Epidermal melanocyte (primary cell): ENCODE measurements around the gene G0S2.

ENCODE experiments used
- DNase-seq: peaks from one replicate; pipeline ENCODE4 v3.0.0; 2011; ENCODE audit warnings: low spot score; ENCODE audit not compliant: insufficient read length

The G0S2 gene, protein sequence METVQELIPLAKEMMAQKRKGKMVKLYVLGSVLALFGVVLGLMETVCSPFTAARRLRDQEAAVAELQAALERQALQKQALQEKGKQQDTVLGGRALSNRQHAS

DNA sequence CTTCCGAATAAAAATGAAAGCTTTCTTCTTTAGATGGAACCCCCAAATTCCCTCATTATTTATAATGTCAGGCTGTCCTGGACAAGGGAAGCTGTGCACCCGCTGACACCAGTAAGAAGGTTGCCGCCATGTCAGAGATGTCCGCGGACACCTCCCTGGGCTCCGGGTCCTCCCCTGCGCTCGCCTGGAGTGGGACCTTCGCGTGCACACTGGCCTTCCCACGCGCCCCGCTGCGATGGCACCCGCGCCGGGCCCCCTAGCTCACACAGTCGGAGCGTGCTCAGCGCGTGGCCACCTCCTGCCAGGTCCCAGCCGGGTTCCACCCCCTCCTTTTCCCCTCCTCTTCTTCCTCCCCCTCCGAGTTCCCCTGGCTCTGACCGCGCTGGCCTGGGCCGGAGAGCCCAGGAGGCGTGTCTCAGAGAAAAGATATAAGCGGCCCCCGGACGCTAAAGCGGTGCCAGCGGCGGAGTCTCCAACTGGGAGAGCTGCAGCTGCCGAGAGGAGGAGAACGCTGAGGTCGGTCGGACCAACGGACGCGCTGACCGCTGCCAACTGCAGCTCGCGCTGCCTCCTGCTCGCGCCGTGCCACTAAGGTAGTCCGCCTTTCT is at the start of gene G0S2:
Gene G0S2 (plus strand): TSS at position 456 of the 608 bp plus-strand sequence. CDS start 273 bp downstream, outside the sequence.
- no peak for DNase-seq

DNA sequence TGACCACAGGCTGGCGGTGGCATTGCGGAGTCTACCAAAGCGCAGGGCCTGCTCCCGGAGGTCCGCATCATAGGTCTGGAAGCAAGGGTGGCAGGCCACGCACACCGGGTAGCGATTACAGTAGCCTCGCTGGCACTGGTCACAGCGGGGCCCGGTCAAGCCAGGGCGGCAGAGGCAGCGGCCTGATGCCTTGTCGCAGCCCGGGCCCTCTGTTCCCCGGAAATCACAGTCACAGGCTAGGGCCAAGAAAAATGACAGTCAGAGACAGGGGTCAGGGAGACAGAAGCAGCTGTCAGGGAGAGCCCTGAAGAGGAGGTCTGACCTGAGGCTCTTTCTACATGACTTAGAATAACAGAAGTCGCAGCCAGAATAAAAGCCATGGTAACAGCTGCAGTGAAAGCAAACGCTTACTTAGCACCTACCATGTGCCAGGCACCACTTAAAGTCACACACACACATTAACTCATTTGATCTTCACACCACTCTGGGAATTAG is 49.4 kb upstream of the G0S2 start:
- DNase-seq, result no peak

DNA sequence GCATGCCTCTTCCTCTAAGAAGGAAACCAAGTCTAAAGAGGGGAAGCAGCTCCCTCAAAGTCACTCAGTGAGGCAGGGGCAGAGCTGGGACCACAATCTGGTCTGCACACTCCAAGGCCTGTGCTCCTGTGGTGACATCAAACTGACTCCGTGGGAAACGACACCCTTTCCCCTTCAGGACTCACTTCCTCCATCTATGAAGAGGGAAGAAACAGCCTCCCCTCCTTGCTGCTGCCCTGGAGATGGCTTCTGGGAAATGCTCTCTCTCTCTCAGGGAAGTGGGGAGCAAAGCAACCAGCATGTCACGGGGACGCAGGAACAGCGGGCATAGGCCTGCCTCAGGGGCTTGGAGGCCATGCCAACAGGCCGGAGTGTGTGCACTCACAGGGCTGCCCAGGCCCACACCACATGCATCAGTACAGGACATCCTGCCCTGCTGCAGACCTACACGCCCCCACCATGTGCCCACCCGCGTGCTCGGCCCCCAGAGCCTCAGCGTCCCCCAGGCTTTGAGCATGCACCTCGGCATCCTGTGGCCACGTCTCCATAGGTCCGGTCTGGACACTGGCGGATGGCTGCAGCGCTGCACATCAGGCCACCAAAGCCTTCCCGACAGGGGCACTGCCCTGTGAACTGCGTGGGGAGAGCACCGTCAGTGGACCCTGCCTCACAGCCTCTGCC is 48.7 kb upstream of the G0S2 start:
- DNase-seq, result no peak

DNA sequence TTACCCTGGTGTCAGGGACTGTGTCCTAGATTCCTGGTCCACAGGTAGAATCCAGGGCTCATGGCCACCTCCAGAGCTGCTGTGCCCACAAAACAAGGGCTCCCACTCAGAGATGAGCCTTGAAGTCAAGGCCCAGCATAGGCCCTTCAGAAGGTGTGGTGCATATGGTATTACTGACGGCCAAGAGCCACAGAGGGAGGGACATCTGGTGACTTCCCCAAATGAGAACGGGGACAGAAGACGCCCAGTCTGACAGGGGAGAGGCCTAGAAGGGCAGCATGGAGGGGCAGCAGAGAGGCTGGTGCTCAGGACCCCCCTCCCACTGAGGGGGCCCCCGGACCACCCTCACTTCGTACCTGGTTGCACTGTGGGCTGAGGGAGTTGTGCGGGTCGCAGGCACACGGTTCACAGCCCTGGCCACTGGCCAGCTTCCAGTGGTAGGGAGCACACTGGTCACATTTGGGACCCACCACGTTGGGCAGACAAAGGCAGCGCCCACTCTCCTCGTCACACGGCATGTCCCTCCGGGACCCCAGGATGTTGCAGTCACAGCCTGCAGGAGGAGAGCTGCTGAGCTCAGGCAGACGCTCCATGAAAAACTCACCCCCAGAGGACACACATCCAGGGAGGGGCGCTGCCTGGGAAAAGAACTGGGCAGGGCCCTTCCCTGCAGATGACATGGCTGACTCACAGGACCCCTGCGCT is 48.0 kb upstream of the G0S2 start:
- no peak for DNase-seq

DNA sequence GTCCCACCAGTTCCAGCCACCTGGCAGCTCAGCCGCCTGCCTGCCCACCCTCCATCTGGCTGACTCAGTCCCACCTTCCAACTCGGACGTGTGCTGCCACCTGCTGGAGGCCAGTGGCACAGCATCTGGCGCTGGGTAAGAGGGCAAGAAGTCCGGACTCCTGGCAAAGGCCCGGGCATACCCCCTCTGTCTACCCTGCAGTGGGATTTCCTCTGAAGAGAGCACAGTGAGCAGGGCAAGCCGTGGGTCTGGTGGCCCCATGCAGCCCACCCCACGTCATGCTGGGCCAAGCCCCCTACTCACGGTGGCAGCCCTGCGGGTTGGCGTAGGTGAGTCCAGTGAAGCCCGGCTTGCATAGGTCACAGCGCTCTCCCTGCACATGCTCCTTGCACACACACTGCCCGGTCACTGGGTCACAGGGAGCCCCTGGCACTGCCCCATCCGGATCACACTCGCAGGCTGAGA is 47.4 kb upstream of the G0S2 start:
- DNase-seq, result peak; percentile 50

DNA sequence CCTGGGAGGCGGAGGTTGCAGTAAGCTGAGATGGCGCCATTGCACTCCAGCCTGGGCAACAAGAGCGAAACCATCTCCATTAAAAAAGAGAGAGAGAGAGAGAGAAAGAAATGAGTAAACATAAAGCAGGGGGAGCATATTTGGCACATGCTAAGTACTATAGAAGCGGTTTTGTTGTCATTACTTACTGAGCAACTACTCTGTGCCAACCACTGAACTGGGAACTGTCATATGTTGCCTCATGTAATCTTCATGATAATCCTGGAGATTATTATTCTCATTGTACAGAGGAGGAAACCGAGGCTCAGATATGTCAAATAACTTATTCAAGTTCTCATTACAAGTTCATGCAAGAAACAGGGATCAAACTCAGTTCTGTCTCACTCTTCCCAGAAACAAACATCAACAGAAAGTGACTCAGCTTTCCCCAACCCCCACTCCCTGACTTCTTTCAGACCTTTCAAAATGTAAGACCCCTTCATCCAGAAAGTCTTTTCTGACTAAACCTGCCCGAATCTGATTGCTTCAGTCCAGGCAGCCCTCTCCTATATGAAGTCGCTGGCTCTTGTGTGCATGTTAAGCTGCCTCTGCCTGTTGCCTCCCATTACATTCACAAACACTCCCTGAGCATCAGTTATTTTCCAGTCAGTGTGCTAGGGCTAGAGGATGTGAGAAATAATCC is 46.5 kb upstream of the G0S2 start:
- DNase-seq, result no peak

DNA sequence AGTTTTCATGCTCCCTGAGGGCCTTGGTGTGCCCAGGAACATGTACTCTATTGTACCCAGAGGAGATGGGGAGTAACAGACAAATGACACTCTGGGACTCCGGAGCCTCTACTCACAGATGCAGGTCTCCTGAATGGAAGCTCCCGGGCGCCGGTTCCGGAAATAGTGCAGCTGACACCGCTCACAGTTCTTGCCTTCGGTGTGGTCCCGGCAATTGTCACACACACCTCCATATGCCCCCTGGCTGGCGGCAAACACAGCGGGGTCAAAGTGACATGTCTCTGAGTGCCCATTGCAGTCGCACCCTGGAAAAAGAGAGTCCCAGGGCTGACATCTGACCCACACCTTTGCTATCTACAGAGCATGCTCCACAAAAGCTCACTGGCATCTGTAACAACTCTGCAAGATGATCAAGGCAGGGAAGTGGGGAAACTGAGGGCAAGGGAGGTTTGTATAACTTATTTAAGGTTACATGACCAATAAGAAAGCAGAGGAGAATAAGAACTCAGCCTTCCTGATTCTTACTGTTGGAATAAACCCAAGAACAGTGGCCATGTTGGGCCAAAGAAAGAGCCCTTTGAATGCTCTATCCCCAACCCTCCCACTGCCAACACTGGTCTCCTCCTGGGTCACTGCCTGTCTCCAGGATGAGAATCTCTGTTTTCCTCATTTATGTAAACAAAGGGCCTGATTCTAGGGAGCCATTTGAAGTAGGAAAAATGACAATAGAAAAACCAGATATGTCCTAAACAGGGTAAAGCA is 45.4 kb upstream of the G0S2 start:
- no peak for DNase-seq

DNA sequence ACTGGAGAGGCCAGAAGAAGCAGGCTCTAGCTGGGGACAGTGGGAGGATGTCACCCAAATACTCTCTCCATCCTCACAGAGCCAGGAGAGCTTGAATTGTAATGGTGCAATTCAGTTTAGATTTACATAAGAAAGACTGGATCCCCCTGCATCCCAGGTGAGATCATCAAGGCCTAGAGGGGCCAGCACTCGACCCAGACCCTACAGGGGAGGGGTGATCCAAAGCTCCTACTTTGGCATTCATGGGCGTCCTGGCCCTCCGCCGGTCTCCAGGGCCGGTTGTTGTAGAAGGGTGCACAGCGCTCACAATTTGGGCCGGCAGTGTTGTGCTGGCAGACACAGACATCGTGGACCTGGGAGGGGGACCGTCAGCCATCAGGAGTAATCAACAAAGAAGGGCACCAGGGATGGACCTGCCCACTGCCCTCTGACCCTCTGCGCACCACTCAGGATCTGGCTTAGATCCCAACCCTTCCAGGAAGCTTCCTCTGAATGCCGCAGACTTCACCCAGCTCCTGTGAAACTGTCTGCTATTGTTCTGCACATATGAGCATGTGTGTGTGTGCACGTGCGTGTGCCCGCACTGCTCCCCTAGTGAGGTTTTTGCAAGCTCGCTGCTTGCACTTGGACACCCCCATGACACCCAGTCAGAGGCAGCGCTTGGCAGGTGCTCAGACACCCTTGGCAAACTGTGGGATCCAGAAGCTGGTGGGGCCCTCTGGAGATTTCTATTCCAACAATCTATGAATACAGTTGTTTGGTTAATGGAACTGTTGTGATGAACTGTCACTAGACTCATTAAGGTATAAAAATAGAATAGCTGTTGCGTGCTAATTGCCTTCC is 44.6 kb upstream of the G0S2 start:
- DNase-seq, result no peak

DNA sequence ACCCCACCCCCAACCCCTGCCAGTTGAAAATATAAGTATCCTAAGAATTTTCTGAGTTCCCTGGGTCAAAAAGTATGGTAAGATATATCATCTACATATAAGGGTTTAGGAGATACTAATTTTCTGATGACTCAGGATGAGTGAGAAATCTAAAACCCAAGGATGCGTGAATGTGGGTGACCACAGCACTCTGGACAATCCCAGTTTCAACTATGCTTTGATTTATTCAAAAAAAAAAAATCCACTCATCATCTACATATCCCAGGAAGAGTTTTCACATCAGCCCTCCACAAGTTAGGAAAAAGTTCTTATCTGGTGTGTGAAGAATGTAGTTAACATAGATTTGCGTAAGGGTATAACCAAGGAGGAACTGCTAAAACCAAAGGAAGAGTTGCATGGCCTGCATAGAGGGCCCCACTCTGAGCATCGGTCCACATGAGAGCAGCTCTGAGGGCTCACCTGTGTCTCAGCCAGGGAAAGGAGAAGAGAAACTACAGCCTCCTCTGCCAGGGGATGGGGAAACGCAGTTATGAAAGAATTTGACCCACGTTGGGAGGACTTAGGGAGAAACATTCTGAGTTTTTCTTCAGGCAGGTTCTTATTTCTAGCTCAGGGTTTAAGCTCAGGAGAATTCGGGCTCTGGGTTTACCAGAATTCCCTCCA is 41.7 kb upstream of the G0S2 start:
- no peak for DNase-seq

DNA sequence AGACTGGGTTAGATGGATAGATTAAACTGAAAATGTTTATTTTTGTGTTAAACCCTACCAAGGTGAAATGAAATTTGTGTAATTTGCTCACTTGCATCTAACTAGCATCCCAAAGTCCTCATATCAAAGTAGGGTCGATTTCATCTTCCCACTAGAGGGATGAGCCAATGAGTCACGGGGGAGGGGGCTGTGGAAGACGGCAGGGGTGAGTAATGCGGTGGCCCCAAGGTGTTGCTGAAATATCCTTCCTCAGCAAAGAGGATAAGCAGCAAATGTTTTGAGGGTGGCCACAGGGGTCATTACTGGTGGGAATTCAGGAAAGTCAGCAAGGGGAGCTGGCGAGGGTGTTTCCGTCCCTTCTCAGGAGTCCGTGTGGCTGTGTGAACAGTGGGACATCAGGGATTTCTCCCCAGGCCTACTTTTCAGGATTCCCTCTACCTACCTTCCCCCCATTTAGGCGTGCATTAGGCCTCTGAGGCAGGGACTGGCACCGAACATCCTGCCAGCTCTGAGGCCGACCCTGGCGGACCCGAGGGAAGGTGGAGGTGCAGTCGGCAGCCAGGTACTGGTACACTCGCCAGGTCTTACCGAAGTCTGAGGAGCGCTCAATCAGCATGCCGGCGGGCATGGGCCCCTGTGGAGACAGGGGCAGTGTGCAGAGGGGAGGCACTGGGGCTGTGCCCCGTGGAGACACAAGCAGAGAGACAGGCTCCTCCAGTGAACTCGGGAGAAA is 41.0 kb upstream of the G0S2 start:
- no peak for DNase-seq

DNA sequence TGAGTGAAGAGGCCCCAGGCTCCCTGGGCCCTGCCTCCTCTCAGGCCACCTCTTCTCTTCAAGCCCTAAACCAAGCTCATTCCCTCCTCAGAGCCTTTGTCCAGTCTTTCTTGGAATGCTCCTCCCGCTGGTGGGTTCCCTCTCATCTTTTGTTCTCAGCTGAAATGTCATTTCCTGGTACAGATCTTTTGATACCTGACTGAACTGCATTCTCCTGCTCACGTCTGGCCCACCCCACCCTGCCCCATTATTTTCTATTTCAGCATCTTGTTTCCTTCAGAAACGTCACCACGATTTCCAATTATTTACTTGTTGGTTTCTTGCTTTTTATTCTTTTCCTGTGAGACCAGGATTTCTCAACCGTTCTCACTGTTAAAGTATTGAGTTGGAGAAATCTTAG is 39.4 kb upstream of the G0S2 start:
- no peak for DNase-seq

DNA sequence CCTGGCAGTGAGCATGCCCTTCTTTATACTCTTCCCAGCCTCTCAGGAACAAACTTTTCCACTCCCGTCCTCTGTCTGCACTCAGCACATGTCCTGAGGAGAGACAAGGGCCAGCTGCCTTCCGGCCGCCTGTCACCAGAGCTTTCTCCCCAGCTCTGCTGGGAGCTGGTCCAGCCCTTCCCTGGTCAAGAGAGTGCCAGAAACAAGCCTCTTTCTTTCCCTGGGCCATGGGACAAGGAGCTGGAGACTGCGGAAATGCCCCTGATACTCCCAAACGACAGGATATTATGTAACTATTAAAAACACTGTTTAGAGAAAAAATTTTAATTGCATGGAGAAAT is 33.4 kb upstream of the G0S2 start:
- no peak for DNase-seq

DNA sequence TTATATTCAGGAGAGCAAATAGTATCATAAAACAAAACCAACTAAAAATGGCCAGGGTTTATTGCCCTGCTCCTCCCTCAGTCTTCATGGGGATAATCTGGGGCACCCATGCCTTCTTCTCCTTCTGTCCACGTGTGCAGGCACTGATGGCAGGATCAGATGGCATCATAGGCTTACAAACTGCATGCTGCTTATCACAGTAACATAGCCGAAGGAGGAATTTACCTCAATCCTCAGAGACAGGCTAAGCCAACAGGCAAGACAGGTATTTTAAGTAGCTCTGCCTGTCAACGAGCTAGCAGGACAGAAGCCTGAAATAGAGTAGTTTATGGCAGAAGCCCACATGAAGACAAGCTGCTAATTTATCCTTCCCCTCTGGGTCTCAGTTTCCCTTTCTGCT is 32.4 kb upstream of the G0S2 start:
- no peak for DNase-seq

DNA sequence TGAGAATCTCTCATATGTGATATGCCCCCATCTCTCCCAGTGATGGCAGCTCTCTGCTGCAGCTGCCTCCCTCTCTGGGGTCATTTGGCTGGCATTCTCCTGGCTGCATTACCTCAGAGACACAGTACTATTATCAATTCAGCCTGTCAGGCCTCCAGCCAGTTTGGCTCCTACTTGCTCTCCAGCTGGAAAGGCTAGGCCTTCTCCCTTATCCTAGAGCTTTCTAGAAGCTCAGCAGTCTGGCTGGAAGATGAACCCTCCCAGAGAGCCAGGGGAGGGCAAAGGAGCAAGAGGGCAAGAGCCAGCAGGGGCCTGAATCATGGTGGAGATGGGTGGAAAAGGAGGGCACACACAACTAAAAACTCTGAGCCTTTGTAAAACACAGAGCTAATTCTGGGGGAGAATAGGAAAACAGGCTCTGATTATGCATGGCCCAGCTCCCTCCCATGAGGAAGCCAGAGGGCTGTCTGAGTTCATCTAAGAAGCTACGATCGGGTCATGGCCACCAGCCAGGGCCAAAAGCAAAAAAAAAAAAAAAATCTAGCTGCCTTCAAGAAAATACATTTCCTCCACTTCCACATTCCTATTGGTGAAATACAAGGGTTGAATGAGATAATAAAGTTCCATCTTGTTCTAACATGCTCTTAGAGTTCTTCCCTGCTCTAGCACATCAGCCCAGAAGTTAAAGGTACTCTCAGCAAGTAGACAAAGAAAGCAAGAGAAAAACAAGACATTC is 31.8 kb upstream of the G0S2 start:
- DNase-seq, result no peak

DNA sequence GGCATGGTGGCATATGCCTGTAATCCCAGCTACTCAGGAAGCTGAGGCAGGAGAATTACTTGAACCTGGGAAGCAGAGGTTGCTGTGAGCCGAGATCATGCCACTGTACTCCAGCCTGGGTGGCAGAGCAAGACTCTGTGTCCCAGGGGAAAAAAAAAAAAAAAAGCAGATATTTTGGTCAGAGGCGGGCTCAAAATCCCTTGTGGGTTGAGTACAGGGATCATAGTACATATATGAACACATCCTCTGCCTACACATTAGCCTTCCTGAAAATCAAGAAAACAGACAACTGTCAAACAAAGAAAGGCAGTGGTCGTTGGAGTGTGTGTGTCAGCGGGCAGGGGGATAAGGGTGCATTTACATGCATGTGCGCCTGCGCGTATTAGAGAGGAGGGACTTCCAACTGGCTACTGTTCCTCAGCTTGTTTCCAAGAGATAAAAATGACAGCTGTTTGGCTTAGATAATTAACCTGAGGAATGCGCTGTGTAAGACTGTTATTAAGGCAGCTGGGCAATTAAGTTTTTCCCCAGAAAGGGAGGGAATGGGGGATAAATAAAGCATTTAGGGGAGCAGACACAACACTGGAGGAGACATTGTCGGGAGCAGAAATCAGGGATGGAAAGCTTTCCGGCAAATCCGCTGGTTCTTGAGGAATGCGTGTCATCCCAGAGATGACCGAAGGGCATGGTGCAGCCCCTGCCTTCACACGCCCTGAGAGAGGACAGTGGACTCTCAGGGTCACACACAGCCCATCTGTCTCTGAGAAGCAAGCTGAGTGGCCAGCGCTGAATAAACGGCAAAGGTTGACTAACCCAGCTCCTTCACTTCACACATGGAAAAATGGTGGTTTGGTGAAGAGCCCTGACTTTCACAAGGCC is 29.4 kb upstream of the G0S2 start:
- DNase-seq, result no peak

DNA sequence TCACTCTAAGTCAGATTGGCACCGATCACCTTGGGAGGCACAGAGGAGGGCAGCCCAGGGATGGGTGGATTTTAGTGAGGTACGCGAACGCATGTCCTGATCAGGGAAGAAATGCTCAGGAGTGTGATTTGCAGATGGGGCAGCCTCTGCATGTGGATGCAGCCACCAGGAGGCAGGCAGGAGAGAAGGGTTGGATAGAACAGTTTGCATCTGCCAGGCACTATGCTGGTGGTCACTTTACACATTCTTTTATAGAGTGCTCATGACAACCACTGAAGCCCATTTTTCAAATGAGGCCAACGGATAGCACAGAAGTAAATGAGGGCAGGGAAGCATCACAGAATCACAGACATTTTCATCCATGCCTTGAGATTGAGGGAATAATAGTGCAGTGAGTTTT is 28.7 kb upstream of the G0S2 start:
- DNase-seq, result no peak

DNA sequence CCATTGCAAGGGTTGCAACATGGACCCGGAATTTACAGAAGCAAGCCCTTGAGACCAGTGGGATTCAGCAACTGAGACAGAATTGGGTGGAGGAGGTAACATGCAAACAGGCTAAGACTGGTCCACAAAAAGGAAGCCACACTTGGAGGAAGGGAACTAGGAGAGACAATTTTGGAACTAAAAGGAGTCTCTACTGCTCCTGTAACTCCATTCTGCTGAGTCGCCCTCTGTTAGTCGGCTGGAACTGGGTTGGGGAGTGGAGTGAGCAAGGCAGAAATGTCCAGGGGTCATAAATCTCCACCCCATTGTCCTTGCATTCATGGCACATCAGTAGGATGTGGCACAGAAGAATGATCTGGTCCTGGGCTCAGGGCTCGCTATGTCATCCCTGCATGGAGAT is 28.1 kb upstream of the G0S2 start:
- no peak for DNase-seq
